GM21737 (cell line): ENCODE data around the gene RAB41.
"Not testable (repeated sequence)": the region's sequence is repeated elsewhere in the genome, so short reads cannot be mapped to it uniquely, and the experiment has no call there.

Experiments used
- ATAC-seq: cut with Tn5 transposase; IDR thresholded peaks from one replicate; pipeline ENCODE4 v1.9.1; 2021; ENCODE audit warnings: mild to moderate bottlenecking, moderate library complexity; ENCODE audit not compliant: unreplicated experiment

The RAB41 gene

GRCh38 chrX:70281951-70282350 lies at the start of gene RAB41:
Gene RAB41, plus strand, starts transcription at chrX:70282172. Its CDS starts 46 bp downstream, at chrX:70282218.
- no peak for ATAC-seq

- ATAC-seq: no peak
Measured at GRCh38 chrX:70234355-70234754, 47.6 kb upstream of the RAB41 start, which contains the start of gene AWAT1. Gene AWAT1, plus strand, starts transcription at chrX:70234655. Its CDS starts 41 bp downstream, at chrX:70234696.

- no peak for ATAC-seq
Measured at GRCh38 chrX:70240751-70241150, 41.2 kb upstream of the RAB41 start.

GRCh38 chrX:70241501-70241900 lies 40.5 kb upstream of the RAB41 start:
- no peak for ATAC-seq

- ATAC-seq: not testable (repeated sequence)
Measured at GRCh38 chrX:70243601-70244000, 38.4 kb upstream of the RAB41 start.

GRCh38 chrX:70244881-70245280 lies 37.1 kb upstream of the RAB41 start:
- no peak for ATAC-seq

- ATAC-seq: no peak
Measured at GRCh38 chrX:70247252-70247651, 34.7 kb upstream of the RAB41 start.

- ATAC-seq: no peak
Measured at GRCh38 chrX:70252491-70252890, 29.5 kb upstream of the RAB41 start.

GRCh38 chrX:70253377-70254062 lies 28.5 kb upstream of the RAB41 start:
- no peak for ATAC-seq

- ATAC-seq: no peak
Measured at GRCh38 chrX:70254063-70254400, 27.9 kb upstream of the RAB41 start.

- ATAC-seq: no peak
Measured at GRCh38 chrX:70254909-70255308, 27.1 kb upstream of the RAB41 start.

GRCh38 chrX:70255452-70255851 lies 26.5 kb upstream of the RAB41 start:
- ATAC-seq: no peak

- ATAC-seq: no peak
Measured at GRCh38 chrX:70257423-70258288, 24.3 kb upstream of the RAB41 start.

GRCh38 chrX:70260104-70260503 lies 21.9 kb upstream of the RAB41 start, which contains the start of gene P2RY4:
Gene P2RY4, minus strand, starts transcription at chrX:70260204. Its CDS starts 580 bp downstream, at chrX:70259624.
- ATAC-seq: no peak

GRCh38 chrX:70262952-70263567 lies 18.9 kb upstream of the RAB41 start:
- no peak for ATAC-seq

- no peak for ATAC-seq
Measured at GRCh38 chrX:70264784-70265183, 17.2 kb upstream of the RAB41 start.

GRCh38 chrX:70268034-70268433 lies 13.9 kb upstream of the RAB41 start, which contains the start of gene ARR3:
Gene ARR3, plus strand, starts transcription at chrX:70268334. Its CDS starts 1,052 bp downstream, at chrX:70269386.
- no peak for ATAC-seq

- ATAC-seq: not testable (repeated sequence)
Measured at GRCh38 chrX:70274029-70274428, 7.9 kb upstream of the RAB41 start.

GRCh38 chrX:70279081-70279480 lies 2.9 kb upstream of the RAB41 start:
- ATAC-seq: no peak

- no peak for ATAC-seq
Measured at GRCh38 chrX:70280573-70280972, 1.4 kb upstream of the RAB41 start.

GRCh38 chrX:70289168-70289792 lies 7.3 kb downstream of the RAB41 start:
- ATAC-seq: peak; percentile 8
